ENCODE data around the gene LAG3.
A peak's percentile ranks its signal among the peaks of the same experiment; 100 is the strongest.

Gene LAG3

GRCh38 chr12:6772726-6773589 lies 638 bp downstream of the LAG3 start:
- DNase-seq: no peak

- no peak for DNase-seq
These were observed 1.5 kb downstream of the LAG3 start for GRCh38 chr12:6773590-6774351.

- DNase-seq: no peak
These were observed 2.3 kb downstream of the LAG3 start for GRCh38 chr12:6774499-6775062.

DNA sequence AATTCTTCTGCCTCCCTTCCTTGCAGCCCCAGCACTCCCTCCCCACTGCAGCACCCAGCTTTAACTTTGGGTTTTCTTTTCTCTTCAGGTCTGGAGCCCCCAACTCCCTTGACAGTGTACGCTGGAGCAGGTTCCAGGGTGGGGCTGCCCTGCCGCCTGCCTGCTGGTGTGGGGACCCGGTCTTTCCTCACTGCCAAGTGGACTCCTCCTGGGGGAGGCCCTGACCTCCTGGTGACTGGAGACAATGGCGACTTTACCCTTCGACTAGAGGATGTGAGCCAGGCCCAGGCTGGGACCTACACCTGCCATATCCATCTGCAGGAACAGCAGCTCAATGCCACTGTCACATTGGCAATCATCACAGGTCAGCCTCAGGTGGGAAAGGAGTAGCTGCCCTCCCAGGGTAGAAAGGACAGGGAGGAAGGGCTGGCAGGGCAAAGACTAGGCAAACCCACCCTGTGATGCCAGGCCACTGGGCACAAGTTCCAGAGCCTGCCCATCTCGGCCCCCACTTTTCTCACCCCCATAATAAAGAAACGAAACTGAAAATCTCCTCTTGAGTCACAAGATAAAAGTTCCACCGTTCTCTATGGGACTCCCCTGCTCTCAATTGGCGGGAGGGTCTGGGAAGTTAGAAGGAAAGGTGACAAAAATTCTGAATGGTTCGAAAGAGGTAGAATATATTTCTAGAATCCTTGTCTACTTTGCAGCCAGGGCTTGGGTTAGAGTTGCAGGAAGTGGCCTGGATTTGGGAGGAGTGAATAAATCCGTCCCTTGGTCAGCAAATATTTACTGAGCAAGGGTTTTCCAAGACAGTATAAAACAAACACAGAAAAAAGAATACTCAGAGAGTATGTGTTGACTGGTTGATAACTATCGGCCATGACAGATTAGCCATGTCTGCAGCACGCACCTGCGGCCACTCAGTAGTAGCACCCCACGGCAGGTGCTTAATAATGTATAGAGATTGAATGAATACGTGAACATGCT lies 3.2 kb downstream of the LAG3 start:
- DNase-seq: peak; percentile 20

DNA sequence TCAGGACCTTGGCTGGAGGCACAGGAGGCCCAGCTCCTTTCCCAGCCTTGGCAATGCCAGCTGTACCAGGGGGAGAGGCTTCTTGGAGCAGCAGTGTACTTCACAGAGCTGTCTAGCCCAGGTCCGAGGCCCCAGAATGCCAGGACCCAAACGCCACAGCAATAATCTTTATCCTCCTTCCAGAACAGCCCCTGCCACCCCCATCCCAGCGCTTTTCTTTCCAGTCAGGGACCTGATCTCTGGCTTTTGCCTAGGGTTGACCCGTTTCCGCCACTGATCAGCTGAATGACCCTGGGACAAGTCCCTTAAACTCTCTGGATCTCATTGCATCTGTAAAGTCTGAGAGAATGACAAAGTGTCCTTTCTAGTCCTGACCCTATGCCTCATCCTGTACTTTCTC lies 5.1 kb downstream of the LAG3 start:
- no peak for DNase-seq

- DNase-seq: no peak
These were observed 5.9 kb downstream of the LAG3 start for GRCh38 chr12:6778217-6778573.

DNA sequence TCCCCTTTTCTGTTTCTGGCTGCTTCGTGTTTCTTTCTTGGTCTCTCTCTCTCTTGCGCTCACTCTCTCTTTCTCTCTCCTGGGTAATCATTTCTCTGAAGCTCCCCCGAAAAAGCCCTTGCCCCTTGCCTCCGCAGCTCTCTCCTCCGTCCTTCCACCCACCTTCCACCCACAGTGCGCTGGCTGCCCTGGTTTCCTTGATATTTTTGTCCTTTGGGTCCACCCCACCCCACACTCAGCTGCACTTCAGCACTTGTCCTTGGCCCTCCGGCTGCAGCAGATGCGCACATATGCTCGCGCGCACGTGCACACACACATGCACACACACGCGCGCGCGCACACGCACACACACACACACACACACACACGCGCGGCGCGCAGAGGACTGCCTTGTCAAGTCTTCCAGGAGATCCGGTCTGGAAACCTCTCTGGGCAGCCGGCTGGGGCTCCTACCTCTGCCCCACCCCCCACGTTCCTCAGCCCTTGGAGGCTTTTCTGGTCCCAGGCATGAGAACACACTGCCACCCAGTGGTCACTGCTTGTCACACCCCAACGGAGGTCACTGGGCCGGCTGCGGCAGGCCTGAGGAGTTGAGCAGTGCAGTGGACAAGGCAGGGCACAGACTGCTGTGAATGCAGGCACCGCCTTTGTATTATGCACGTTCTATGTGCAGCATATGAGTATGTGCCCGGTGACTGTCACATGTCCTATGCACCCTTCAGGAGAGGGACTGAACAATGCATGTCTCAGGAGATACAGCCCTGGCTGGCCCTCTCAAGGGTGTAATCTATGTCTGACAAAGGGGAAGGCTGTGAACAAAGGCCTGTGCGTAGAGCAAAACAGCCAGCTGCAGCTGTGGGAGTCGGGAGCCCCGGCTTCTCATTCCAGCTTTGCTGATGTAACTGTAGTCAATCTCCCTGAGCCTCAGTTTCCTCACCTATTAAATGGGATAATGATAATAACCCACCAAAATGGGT lies 6.5 kb downstream of the LAG3 start:
- DNase-seq: peak; percentile 93

GRCh38 chr12:6779708-6780432 lies 7.5 kb downstream of the LAG3 start:
- DNase-seq: no peak

GRCh38 chr12:6780573-6780972 lies 8.3 kb downstream of the LAG3 start:
- no peak for DNase-seq

GRCh38 chr12:6782119-6782518 lies 9.8 kb downstream of the LAG3 start:
- DNase-seq: no peak

DNA sequence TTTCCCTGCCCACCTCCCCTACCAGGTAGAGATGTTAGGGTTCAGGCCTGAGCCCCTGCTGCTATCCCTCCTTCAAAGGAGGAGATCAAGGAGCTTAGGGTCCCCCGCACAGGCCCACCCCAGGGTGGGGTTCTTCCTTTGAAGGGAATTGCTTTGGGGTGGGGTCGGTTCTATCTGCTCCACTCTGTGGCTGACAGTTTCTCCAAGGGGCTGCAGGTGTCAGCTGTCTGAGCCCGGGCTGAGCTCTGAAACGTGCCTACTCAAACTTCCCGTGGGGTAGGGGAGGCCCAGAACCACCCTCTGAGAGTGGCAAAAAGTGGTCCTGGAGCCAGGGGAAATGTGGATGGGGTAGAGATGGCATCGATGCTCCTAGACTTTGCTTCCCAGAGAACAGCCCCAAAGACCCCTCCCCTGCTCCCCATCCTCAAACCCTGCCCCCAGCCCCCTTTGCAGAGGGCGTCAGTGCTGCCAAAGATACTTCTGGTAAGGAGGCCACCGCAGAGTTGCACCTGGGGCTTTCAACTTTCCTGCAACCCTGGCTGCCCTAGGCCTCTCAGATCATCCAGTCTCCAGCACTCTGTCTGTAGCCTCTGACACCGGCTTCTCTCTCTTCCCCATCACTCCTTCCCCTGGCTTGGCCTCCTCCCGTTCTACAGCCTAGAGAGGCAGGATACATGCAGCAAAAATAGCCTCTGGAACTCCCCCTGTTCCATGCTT lies 10.7 kb downstream of the LAG3 start:
- no peak for DNase-seq

- no peak for DNase-seq
These were observed 11.5 kb downstream of the LAG3 start for GRCh38 chr12:6783828-6784227.

- no peak for DNase-seq
These were observed 12.0 kb downstream of the LAG3 start for GRCh38 chr12:6784296-6784695.

DNA sequence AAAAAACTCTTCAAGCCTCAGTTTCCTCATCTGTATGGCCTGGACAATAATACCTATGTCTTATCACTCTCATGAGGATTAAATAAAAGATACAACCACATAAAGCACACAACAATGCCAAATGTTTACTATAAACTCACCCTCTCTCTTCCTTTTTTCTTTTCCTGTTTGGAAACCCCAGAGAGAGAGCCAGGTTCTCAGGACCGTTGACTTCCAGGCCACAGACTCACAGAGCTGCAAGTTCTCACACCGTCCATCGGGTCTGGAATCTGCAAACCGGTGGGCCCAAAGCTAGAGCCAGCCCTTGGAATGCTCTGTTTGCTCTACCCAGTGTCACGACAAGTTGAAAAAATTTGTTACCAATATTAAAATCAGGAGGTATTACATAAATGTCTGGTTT lies 12.4 kb downstream of the LAG3 start:
- no peak for DNase-seq

DNA sequence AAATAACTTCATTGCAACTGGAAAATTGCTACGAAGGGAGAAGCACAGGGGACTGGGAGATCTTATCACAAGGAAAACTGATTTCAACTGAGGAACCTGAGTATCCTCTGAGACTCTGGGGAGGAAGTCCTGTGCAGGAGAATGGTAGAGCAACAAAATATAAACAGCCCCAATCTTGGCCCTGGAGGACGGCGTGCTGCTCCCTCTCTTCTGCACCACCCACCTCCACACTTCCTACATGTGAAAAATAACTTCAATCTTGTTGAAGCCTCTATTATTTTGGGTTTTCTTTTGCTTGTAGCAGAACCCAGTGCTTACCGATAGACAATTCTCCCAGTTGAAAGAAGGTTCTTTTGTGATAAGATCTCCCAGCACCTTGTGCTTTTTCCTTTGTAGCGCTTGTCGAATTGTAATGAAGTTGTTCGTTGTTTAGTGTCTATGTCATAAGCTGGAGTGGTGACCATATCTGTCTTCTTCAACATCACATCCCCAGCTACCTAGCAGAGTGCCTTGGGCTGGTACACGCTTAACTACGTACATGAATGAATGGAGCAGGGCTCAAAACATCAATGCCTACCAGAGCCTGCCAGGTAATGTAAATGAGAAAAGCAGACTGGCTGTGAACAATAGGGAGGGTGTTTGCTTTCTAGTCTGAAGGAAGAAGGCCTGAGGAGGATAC lies 14.2 kb downstream of the LAG3 start:
- no peak for DNase-seq

GRCh38 chr12:6787309-6787708 lies 15.0 kb downstream of the LAG3 start:
- no peak for DNase-seq

DNA sequence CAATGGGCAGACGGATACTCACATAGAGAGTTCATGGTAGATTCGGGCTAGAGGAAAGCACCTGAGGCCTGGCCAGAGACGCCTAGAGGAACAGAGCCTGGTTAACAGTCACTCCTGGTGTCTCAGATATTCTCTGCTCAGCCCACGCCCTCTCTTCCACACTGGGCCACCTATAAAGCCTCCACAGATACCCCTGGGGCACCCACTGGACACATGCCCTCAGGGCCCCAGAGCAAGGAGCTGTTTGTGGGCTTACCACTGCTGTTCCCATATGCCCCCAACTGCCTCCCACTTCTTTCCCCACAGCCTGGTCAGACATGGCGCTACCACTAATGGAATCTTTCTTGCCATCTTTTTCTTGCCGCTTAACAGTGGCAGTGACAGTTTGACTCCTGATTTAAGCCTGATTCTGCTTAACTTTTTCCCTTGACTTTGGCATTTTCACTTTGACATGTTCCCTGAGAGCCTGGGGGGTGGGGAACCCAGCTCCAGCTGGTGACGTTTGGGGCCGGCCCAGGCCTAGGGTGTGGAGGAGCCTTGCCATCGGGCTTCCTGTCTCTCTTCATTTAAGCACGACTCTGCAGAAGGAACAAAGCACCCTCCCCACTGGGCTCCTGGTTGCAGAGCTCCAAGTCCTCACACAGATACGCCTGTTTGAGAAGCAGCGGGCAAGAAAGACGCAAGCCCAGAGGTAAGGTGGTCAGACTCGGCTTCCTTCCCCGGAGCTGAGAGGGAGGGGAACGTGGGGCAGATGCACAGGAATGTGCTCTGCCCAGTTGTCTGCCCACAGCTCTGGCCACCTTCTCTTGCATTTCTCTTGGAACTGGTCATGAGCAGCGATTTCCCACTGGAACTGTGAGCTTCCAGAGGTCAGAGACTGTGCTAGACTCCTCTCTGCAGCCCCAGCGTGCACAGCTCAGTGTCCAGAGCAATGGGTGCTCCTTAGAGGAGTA lies 16.9 kb downstream of the LAG3 start, which contains the start of gene CD4:
TSS of gene CD4 (plus strand) at position 557 of the 953 bp plus-strand sequence. CDS start 10,611 bp downstream, outside the sequence.
- DNase-seq: no peak

All from NCI-H774 (cell line).